HCT116 (cell line): ENCODE measurements around the gene PPP1R12C. TPM values are rescaled to one million over a fixed set of nuclear protein-coding genes. Genes with fewer than 3 reads are reported as not detected.

Experiments
- ATAC-seq: fragments of 200-7000 bp; cut with Tn5 transposase; 2 replicates; pipeline ENCODE4 v1.9.1; 2020; ENCODE audit warnings: mild to moderate bottlenecking, moderate library complexity
- BruUV-seq: library from RNA; stranded (reverse); fragments of 400-500 nt; replicated peaks from 2 replicates; lab custom pipeline; 2021; lab: Mats Ljungman, UMichigan
- CTCF ChIA-PET: fragments of 300-600 bp; sonication (Branson Sonifier 250); formaldehyde crosslinking; loops from one replicate; lab custom pipeline; 2021; ENCODE audit warnings: antibody characterized with exemption; lab: Charles Lee
- POLR2A ChIA-PET: fragments of 300-600, 350-600 bp; sonication (Branson Sonifier 250); formaldehyde crosslinking; loops from one replicate; lab custom pipeline; 2021; ENCODE audit warnings: antibody characterized with exemption; lab: Charles Lee
- RAD21 ChIA-PET, 2 experiments: fragments of 300-600 bp; sonication (Branson Sonifier 250); formaldehyde crosslinking; loops; one replicate each; lab custom pipeline; 2023; ENCODE audit warnings: low total read pairs in 2 of 2; ENCODE audit not compliant: uncharacterized antibody in 2 of 2, unreplicated experiment in 2 of 2, low non-redundant PET in 1 of 2; lab: Charles Lee
- DNase-seq: peaks from one replicate; pipeline ENCODE4 v3.0.0-alpha.2; 2010; ENCODE audit warnings: low read depth, low spot score
- H2AFZ ChIP-seq: fragments of 200-600 bp; shearing (Covaris generic), sonication (generic); 2 replicates; pipeline ENCODE4 v1.6.1; 2017; ENCODE audit warnings: low read depth, mixed run types, mixed read lengths, antibody characterized with exemption, low read length; ENCODE audit not compliant: poor library complexity, severe bottlenecking
- H3K27ac ChIP-seq: 2 replicates; pipeline ENCODE4 v1.5.1; 2012; ENCODE audit warnings: low read depth, low read length
- H3K27me3 ChIP-seq: fragments of 200-600 bp; sonication (generic); 2 replicates; pipeline ENCODE4 v1.6.1; 2016; ENCODE audit warnings: mixed run types, low read length, mixed read lengths; ENCODE audit not compliant: insufficient read depth
- H3K36me3 ChIP-seq, 2 experiments: fragments of 200-500 bp in 1 of 2; fragments of 200-600 bp in 1 of 2; sonication (Bioruptor generic) in 1 of 2; sonication (generic) in 1 of 2; 2 replicates each; pipeline versions ENCODE4 v1.5.1 to v1.6.1; 2014 to 2016; ENCODE audit warnings: low read length in 2 of 2, inconsistent platforms in 1 of 2, mixed read lengths in 1 of 2, mixed run types in 1 of 2; ENCODE audit not compliant: insufficient read depth in 2 of 2, control insufficient read depth in 1 of 2
- H3K4me1 ChIP-seq, 2 experiments: fragments of 200-600 bp in 1 of 2; sonication (generic) in 1 of 2; 2 replicates each; pipeline versions ENCODE4 v1.5.1 to v1.6.1; 2012 to 2017; ENCODE audit warnings: low read length in 2 of 2, inconsistent platforms in 1 of 2, mild to moderate bottlenecking in 1 of 2, mixed read lengths in 1 of 2, mixed run types in 1 of 2, moderate library complexity in 1 of 2; ENCODE audit not compliant: insufficient read depth in 2 of 2, control insufficient read depth in 1 of 2
- H3K4me2 ChIP-seq: fragments of 200-600 bp; sonication (generic); 2 replicates; pipeline ENCODE4 v1.6.1; 2017; ENCODE audit warnings: mixed run types, low read length, mixed read lengths
- H3K4me3 ChIP-seq, 2 experiments: fragments of 200-600 bp in 1 of 2; sonication (generic) in 1 of 2; replicated peaks in 1 of 2; 2 replicates each; pipeline ENCODE4 v1.5.1; 2011 to 2016; ENCODE audit warnings: low read length in 2 of 2, control low read depth in 1 of 2, low read depth in 1 of 2, mild to moderate bottlenecking in 1 of 2, mixed read lengths in 1 of 2, mixed run types in 1 of 2
- H3K79me2 ChIP-seq: fragments of 200-600 bp; sonication (generic); 2 replicates; pipeline ENCODE4 v1.6.1; 2017; ENCODE audit warnings: mild to moderate bottlenecking, mixed run types, low read length, moderate library complexity, mixed read lengths; ENCODE audit not compliant: insufficient read depth
- H3K9ac ChIP-seq: fragments of 200-600 bp; sonication (generic); 2 replicates; pipeline ENCODE4 v1.6.1; 2016; ENCODE audit warnings: low read length, mixed read lengths
- H3K9me2 ChIP-seq: fragments of 200-600 bp; sonication (generic), shearing (Covaris generic); 2 replicates; pipeline ENCODE4 v1.6.1; 2017; ENCODE audit warnings: mixed run types, mild to moderate bottlenecking, moderate library complexity; ENCODE audit not compliant: insufficient read depth
- H3K9me3 ChIP-seq, 2 experiments: fragments of 200-500 bp in 1 of 2; fragments of 200-600 bp in 1 of 2; sonication (Bioruptor generic) in 1 of 2; sonication (generic) in 1 of 2; 2 replicates each; pipeline ENCODE4 v1.6.1; 2014 to 2017; ENCODE audit warnings: low read length in 2 of 2, mixed read lengths in 2 of 2, inconsistent platforms in 1 of 2, low read depth in 1 of 2, mild to moderate bottlenecking in 1 of 2, mixed run types in 1 of 2, moderate library complexity in 1 of 2; ENCODE audit not compliant: control insufficient read depth in 1 of 2, insufficient read depth in 1 of 2
- H4K20me1 ChIP-seq: fragments of 200-600 bp; sonication (generic), shearing (Covaris generic); 2 replicates; pipeline ENCODE4 v1.6.1; 2017; ENCODE audit warnings: mixed run types, mild to moderate bottlenecking, moderate library complexity; ENCODE audit not compliant: insufficient read depth
- CBX3 ChIP-seq: IDR thresholded peaks from 2 replicates; pipeline ENCODE4 v1.6.1; 2012; ENCODE audit warnings: low read depth
- CTCF ChIP-seq, 3 experiments: fragments of 200-600 bp in 1 of 3; sonication (generic) in 1 of 3; IDR thresholded peaks in 2 of 3; conservative IDR thresholded peaks in 1 of 3; 2 replicates each; pipeline ENCODE4 v1.5.1; 2012 to 2017; ENCODE audit warnings: low read depth in 2 of 3, low read length in 2 of 3, antibody characterized with exemption in 1 of 3, borderline replicate concordance in 1 of 3, control low read depth in 1 of 3, mild to moderate bottlenecking in 1 of 3, mixed read lengths in 1 of 3, mixed run types in 1 of 3, moderate library complexity in 1 of 3; ENCODE audit not compliant: insufficient read depth in 1 of 3
- ELF1 ChIP-seq: IDR thresholded peaks from 2 replicates; pipeline ENCODE4 v1.6.1; 2012; ENCODE audit warnings: low read depth, borderline replicate concordance
- POLR2AphosphoS5 ChIP-seq: IDR thresholded peaks from 2 replicates; pipeline ENCODE4 v1.6.1; 2011; ENCODE audit warnings: mild to moderate bottlenecking, low read depth, low read length, moderate library complexity
- RAD21 ChIP-seq: IDR thresholded peaks from 2 replicates; pipeline ENCODE4 v1.6.1; 2012; ENCODE audit warnings: low read depth, mild to moderate bottlenecking
- YY1 ChIP-seq: IDR thresholded peaks from 2 replicates; pipeline ENCODE4 v1.6.1; 2011; ENCODE audit warnings: low read length, low read depth, moderate library complexity, mild to moderate bottlenecking; ENCODE audit not compliant: insufficient replicate concordance; ENCODE audit errors: extremely low read depth
- ZFX ChIP-seq: fragments of 450-650 bp; IDR thresholded peaks from 2 replicates; pipeline ENCODE4 v1.6.1; 2017
- ZNF274 ChIP-seq: fragments of 200-500 bp; sonication (Bioruptor generic); IDR thresholded peaks from 2 replicates; pipeline ENCODE4 v1.6.1; 2014; ENCODE audit warnings: mild to moderate bottlenecking, low read depth, low read length, inconsistent platforms
- intact Hi-C: fragments of 100-400 bp; cut with micrococcal nuclease; formaldehyde crosslinking; loops from 2 replicates; pipeline ENCODE4 v1.10.0; 2022
- total RNA-seq: library from RNA; stranded (reverse); gene quantifications from one replicate; pipeline ENCODE4 v1.2.1, GENCODE V29; 2021; ENCODE audit not compliant: unreplicated experiment

Gene PPP1R12C
- total RNA-seq, 1 experiment from 2014 or later = 83.2 TPM

DNA sequence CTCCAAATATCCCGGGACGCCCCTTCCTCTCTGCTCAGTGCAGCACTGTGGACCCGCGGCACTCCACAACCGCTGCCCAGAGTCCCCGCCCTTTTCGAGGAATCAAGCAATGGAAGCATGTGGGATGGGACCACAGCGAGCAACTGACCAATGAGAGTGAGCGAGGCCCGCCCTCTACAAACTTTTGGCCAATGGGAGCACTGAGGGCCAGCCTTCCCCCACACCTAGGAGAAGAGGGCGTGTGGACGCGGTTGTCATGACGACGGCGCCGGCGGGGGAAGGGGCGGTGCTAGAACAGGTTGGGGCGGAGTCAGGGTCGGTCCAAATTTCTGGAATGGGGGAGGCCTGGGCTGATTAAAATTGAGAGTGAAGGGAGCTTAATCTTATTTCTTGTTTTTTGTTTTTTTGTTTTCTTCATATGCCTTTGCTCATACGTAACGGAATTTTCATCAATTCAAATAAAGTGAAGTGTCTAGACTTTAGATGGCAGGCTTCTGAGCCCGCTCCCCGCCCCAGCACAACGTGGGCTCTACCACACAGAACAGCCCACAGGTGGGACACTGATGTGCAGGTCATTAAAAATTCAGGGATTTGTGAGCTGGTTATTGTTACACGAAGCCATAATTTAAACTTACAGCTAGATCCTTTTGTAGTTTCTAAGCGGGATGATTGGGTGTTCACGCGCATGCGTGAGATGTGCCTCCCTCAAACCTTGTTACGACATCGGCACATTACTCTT is 49.3 kb upstream of the PPP1R12C start, which contains the start of gene DNAAF3 (continued):
- TF ChIP-seq ZNF274 = no peak
- TF ChIP-seq ZFX = no peak
- peak; percentile 62 for TF ChIP-seq POLR2AphosphoS5
- no peak for TF ChIP-seq CBX3
- TF ChIP-seq, all 23 proteins: peak for 5

GRCh38 chr19:55165952-55166529 is 48.6 kb upstream of the PPP1R12C start:
- no peaks in the 10 kb centered on the region for H3K36me3 ChIP-seq
- peak overlapping the region; percentile 20; the same call in 1 of the 2 replicates for H3K27ac ChIP-seq
- peak overlapping the region; percentile 32 for H2AFZ ChIP-seq
- H3K9ac ChIP-seq = peak overlapping the region; percentile 54
- H3K4me2 ChIP-seq = peak overlapping the region; percentile 99
- peak overlapping the region; percentile 72 to 74 for H3K4me3 ChIP-seq
- TSS peak; percentile 64 for BruUV-seq
- CTCF ChIA-PET = interaction anchor here (1.0 to 2.7 kb wide), 13 partner anchors 9 to 311 kb away, joined by 3 to 26 read pairs (median 7); partner anchors contain the start of genes PPP6R1, SYT5 and ZNF628
- H3K4me1 ChIP-seq = peaks cover 7 to 25% of the 10 kb centered on the region in 2 experiments; a peak in 3 of 4 replicates
- RAD21 ChIA-PET = interaction anchor here (0.9 to 1.0 kb wide), 2 partner anchors 25 to 51 kb away, joined by 3 read pairs; no protein-coding TSS in a partner anchor
- H3K9me2 ChIP-seq = no peaks in the 10 kb centered on the region
- no peaks in the 10 kb centered on the region for H3K27me3 ChIP-seq
- POLR2A ChIA-PET = interaction anchor here (0.7 to 1.9 kb wide), 5 partner anchors 10 to 94 kb away, joined by 3 to 5 read pairs (median 4); no protein-coding TSS in a partner anchor
- no peaks in the 10 kb centered on the region for H3K79me2 ChIP-seq
- intact Hi-C loops = loop anchor here (5.0 kb wide), 1 partner anchor 91 kb away; the partner anchor contains the start of gene PPP6R1
- DNase-seq (peak; percentile 86), ATAC-seq (peak; percentile 84)
- TF ChIP-seq ELF1 = no peak
- TF ChIP-seq RAD21 = peak; percentile 52
- TF ChIP-seq CTCF (IDR thresholded peaks at IDR 0.05 in 2 of 3, conservative IDR thresholded peaks at IDR 0.05 in 1 of 3; ENCODE audit: borderline replicate concordance in 1 of 3, insufficient read depth in 1 of 3, low read depth in 2 of 3, low read length in 2 of 3) = peak; percentile 87 to 98 (median 90)
- TF ChIP-seq YY1 = peak; percentile 65
- H4K20me1 ChIP-seq = no peaks in the 10 kb centered on the region
- H3K9me3 ChIP-seq = no peaks in the 10 kb centered on the region
